Stimulated activated memory B cell treated with anti-CD40 and anti-IgM and Interleukin-4, amounts not matched to agents 10 μg/mL and 1 μg/mL and 100 μg/mL, for 72 hours (primary cell): ENCODE results near the gene TNF.

Source experiments
- ATAC-seq: fragments of 150-1000 bp; cut with Tn5 transposase; 2 replicates; pipeline ENCODE4 v1.10.0; 2021
- H3K27ac Mint-ChIP-seq: one replicate; pipeline ENCODE4 v1.8.0; 2022; ENCODE audit warnings: mild to moderate bottlenecking, mixed read lengths
- H3K27me3 Mint-ChIP-seq: one replicate; pipeline ENCODE4 v1.8.0; 2022; ENCODE audit warnings: mixed read lengths
- H3K36me3 Mint-ChIP-seq: one replicate; pipeline ENCODE4 v1.8.0; 2022; ENCODE audit warnings: mixed read lengths
- H3K4me1 Mint-ChIP-seq: one replicate; pipeline ENCODE4 v1.8.0; 2022; ENCODE audit warnings: mixed read lengths
- H3K4me3 Mint-ChIP-seq: one replicate; pipeline ENCODE4 v1.8.0; 2022; ENCODE audit warnings: mild to moderate bottlenecking, moderate library complexity, mixed read lengths
- H3K9me3 Mint-ChIP-seq: one replicate; pipeline ENCODE4 v1.8.0; 2022; ENCODE audit warnings: mixed read lengths

Gene TNF

GRCh38 chr6:31575335-31575901 lies at the start of gene TNF:
TSS of gene TNF (plus strand) at chr6:31575565. CDS start at chr6:31575742, 177 bp downstream.
- Mint-ChIP-seq H3K4me1 (peaks cover 90% of the 10 kb centered on the region), H3K9me3 (no peaks in the 10 kb centered on the region), H3K4me3 (peak within 1 kb of the TSS; percentile 90), H3K36me3 (peaks cover 35% of the 10 kb centered on the region), H3K27me3 (no peaks in the 10 kb centered on the region), H3K27ac (peak within 1 kb of the TSS; percentile 92)
- ATAC-seq = peak; percentile 59

- no peak for ATAC-seq
- H3K9me3 Mint-ChIP-seq = no peaks in the 10 kb centered on the region
- H3K27me3 Mint-ChIP-seq = no peaks in the 10 kb centered on the region
- H3K4me3 Mint-ChIP-seq = no peak overlapping the region
- no peak overlapping the region for H3K27ac Mint-ChIP-seq
- peaks cover 13% of the 10 kb centered on the region for H3K36me3 Mint-ChIP-seq
- no peaks in the 10 kb centered on the region for H3K4me1 Mint-ChIP-seq
Observed at GRCh38 chr6:31525932-31526591, 49.3 kb upstream of the TNF start.

GRCh38 chr6:31528307-31528777 lies 47.0 kb upstream of the TNF start:
- Mint-ChIP-seq H3K27ac (peak overlapping the region; percentile 40), H3K9me3 (no peaks in the 10 kb centered on the region), H3K4me1 (peaks cover 9% of the 10 kb centered on the region), H3K4me3 (no peak overlapping the region), H3K36me3 (peaks cover 26% of the 10 kb centered on the region), H3K27me3 (no peaks in the 10 kb centered on the region)
- no peak for ATAC-seq

GRCh38 chr6:31528821-31529328 lies 46.5 kb upstream of the TNF start, which contains the start of gene MCCD1:
TSS of gene MCCD1 (plus strand) at chr6:31528962. CDS start at chr6:31529015, 53 bp downstream.
- no peaks in the 10 kb centered on the region for H3K9me3 Mint-ChIP-seq
- H3K4me1 Mint-ChIP-seq = peaks cover 9% of the 10 kb centered on the region
- no peaks in the 10 kb centered on the region for H3K27me3 Mint-ChIP-seq
- H3K4me3 Mint-ChIP-seq = no peak within 1 kb of the TSS
- ATAC-seq = peak; percentile 45
- H3K27ac Mint-ChIP-seq = peak within 1 kb of the TSS; percentile 40
- peaks cover 29% of the 10 kb centered on the region for H3K36me3 Mint-ChIP-seq

- Mint-ChIP-seq H3K27me3 (no peaks in the 10 kb centered on the region), H3K36me3 (peaks cover 34% of the 10 kb centered on the region), H3K4me3 (no peak overlapping the region), H3K27ac (no peak overlapping the region), H3K4me1 (peaks cover 9% of the 10 kb centered on the region), H3K9me3 (no peaks in the 10 kb centered on the region)
- no peak for ATAC-seq
Observed at GRCh38 chr6:31529329-31530150, 45.8 kb upstream of the TNF start.

GRCh38 chr6:31530659-31531058 lies 44.7 kb upstream of the TNF start:
- Mint-ChIP-seq H3K4me1 (peaks cover 9% of the 10 kb centered on the region), H3K27ac (no peak overlapping the region), H3K4me3 (no peak overlapping the region), H3K27me3 (no peaks in the 10 kb centered on the region), H3K36me3 (peaks cover 45% of the 10 kb centered on the region), H3K9me3 (no peaks in the 10 kb centered on the region)
- ATAC-seq = no peak

- Mint-ChIP-seq H3K36me3 (peaks cover 50% of the 10 kb centered on the region), H3K4me3 (no peak overlapping the region), H3K4me1 (peaks cover 9% of the 10 kb centered on the region), H3K9me3 (no peaks in the 10 kb centered on the region), H3K27ac (no peak overlapping the region), H3K27me3 (no peaks in the 10 kb centered on the region)
- no peak for ATAC-seq
Observed at GRCh38 chr6:31531162-31531561, 44.2 kb upstream of the TNF start.

GRCh38 chr6:31531771-31532643 lies 43.4 kb upstream of the TNF start:
- H3K36me3 Mint-ChIP-seq = peaks cover 55% of the 10 kb centered on the region
- no peak for ATAC-seq
- no peak overlapping the region for H3K4me3 Mint-ChIP-seq
- no peaks in the 10 kb centered on the region for H3K9me3 Mint-ChIP-seq
- no peaks in the 10 kb centered on the region for H3K27me3 Mint-ChIP-seq
- H3K4me1 Mint-ChIP-seq = peaks cover 9% of the 10 kb centered on the region
- no peak overlapping the region for H3K27ac Mint-ChIP-seq

- Mint-ChIP-seq H3K9me3 (no peaks in the 10 kb centered on the region), H3K27ac (no peak overlapping the region), H3K27me3 (no peaks in the 10 kb centered on the region), H3K4me1 (peaks cover 14% of the 10 kb centered on the region), H3K36me3 (peaks cover 60% of the 10 kb centered on the region), H3K4me3 (no peak overlapping the region)
- no peak for ATAC-seq
Observed at GRCh38 chr6:31532644-31533454, 42.5 kb upstream of the TNF start.

GRCh38 chr6:31533455-31533841 lies 41.9 kb upstream of the TNF start:
- no peaks in the 10 kb centered on the region for H3K27me3 Mint-ChIP-seq
- no peaks in the 10 kb centered on the region for H3K9me3 Mint-ChIP-seq
- H3K36me3 Mint-ChIP-seq = peaks cover 64% of the 10 kb centered on the region
- ATAC-seq = no peak
- H3K4me1 Mint-ChIP-seq = peaks cover 17% of the 10 kb centered on the region
- H3K27ac Mint-ChIP-seq = no peak overlapping the region
- no peak overlapping the region for H3K4me3 Mint-ChIP-seq

GRCh38 chr6:31534011-31534410 lies 41.4 kb upstream of the TNF start:
- Mint-ChIP-seq H3K27me3 (no peaks in the 10 kb centered on the region), H3K27ac (no peak overlapping the region), H3K4me1 (peaks cover 23% of the 10 kb centered on the region), H3K36me3 (peaks cover 69% of the 10 kb centered on the region), H3K4me3 (no peak overlapping the region), H3K9me3 (no peaks in the 10 kb centered on the region)
- no peak for ATAC-seq

GRCh38 chr6:31534521-31535040 lies 40.8 kb upstream of the TNF start:
- Mint-ChIP-seq H3K27me3 (no peaks in the 10 kb centered on the region), H3K4me1 (peaks cover 28% of the 10 kb centered on the region), H3K27ac (no peak overlapping the region), H3K36me3 (peaks cover 75% of the 10 kb centered on the region), H3K9me3 (no peaks in the 10 kb centered on the region), H3K4me3 (no peak overlapping the region)
- ATAC-seq = no peak

- Mint-ChIP-seq H3K27ac (no peak overlapping the region), H3K9me3 (no peaks in the 10 kb centered on the region), H3K36me3 (peaks cover 77% of the 10 kb centered on the region), H3K4me3 (no peak overlapping the region), H3K4me1 (peaks cover 40% of the 10 kb centered on the region), H3K27me3 (no peaks in the 10 kb centered on the region)
- no peak for ATAC-seq
Observed at GRCh38 chr6:31535538-31536324, 39.6 kb upstream of the TNF start.
